Spleen (tissue), 7 donors: ENCODE measurements around the gene RYK.

ENCODE experiments used
- POLR2A ChIP-seq, 3 donors: fragments of 450-650 bp; IDR thresholded peaks; one replicate each; pipeline ENCODE4 v1.5.1; 2017; ENCODE audit warnings: antibody characterized with exemption in 3 of 3, mild to moderate bottlenecking in 1 of 3
- POLR2AphosphoS5 ChIP-seq, 3 donors: sonication (generic); formaldehyde crosslinking; IDR thresholded peaks; one replicate each; pipeline ENCODE4 v1.5.1; 2017; ENCODE audit warnings: antibody characterized with exemption in 3 of 3
- TF ChIP-seq, protein P1 (sequence below), 11 experiments: fragments of 200-600 bp in 7 of 11; fragments of 450-650 bp in 4 of 11; sonication (generic) in 4 of 11; IDR thresholded peaks in 8 of 11; conservative IDR thresholded peaks in 3 of 11; 1 replicate in 7 of 11; 2 replicates in 4 of 11; pipeline versions ENCODE4 v1.4.0 to v1.8.0; 2016 to 2021; ENCODE audit warnings: antibody characterized with exemption in 11 of 11, inconsistent platforms in 4 of 11, mild to moderate bottlenecking in 1 of 11
- donor health status: DM: no; HTN: no; CAD: no; lungs with moderate emphysema.
- donor health status: DM: no; HTN: no; CAD: no.
- donor health status: DM: no; HTN: no; CAD: no.

DNA sequence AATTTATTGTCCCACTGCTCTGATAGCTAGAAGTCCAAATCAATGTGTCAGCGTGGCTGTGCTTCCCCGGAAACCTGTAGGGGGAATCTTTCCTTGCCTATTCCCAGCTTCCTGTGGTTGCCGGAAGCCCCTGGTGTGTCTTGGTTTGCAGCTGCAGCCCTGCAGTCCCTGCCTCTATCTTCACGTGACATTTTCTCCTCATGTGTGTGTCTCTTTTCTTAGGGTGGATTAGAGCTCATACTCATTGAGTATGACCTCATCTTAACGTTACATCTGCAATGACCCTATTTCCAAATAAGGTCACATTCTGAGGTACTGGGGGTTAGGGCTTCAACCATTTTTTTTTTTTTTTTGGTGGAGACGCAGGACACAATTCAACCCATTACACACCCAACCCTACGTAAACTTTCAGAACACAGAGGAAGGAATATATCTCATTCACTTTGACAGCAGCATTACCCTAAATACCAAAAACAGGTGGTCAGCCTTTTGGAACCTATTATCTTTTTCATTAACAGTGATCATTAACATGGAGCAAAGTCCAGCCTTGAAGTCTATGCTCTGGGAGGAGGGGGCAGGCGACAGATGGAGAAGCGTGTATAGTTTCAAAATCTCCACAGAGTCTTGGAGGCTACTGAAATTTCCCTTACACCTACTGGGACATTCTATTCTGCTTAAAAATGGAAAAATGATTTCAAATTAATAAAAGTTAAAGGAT, 88.6 kb downstream of the RYK start:
- TF ChIP-seq, protein P1, sequence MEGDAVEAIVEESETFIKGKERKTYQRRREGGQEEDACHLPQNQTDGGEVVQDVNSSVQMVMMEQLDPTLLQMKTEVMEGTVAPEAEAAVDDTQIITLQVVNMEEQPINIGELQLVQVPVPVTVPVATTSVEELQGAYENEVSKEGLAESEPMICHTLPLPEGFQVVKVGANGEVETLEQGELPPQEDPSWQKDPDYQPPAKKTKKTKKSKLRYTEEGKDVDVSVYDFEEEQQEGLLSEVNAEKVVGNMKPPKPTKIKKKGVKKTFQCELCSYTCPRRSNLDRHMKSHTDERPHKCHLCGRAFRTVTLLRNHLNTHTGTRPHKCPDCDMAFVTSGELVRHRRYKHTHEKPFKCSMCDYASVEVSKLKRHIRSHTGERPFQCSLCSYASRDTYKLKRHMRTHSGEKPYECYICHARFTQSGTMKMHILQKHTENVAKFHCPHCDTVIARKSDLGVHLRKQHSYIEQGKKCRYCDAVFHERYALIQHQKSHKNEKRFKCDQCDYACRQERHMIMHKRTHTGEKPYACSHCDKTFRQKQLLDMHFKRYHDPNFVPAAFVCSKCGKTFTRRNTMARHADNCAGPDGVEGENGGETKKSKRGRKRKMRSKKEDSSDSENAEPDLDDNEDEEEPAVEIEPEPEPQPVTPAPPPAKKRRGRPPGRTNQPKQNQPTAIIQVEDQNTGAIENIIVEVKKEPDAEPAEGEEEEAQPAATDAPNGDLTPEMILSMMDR (IDR thresholded peaks at IDR 0.05 in 8 of 11, conservative IDR thresholded peaks at IDR 0.05 in 3 of 11), result no peak
- TF ChIP-seq POLR2AphosphoS5 (IDR thresholded peaks at IDR 0.05), result no peak
- TF ChIP-seq POLR2A (IDR thresholded peaks at IDR 0.05), result no peak
